ENCODE measurements around the gene GNAL.

- TF ChIP-seq POLR2A (IDR thresholded peaks at IDR 0.05) (no peak), CTCF (IDR thresholded peaks at IDR 0.05) (no peak), POLR2AphosphoS5 (IDR thresholded peaks at IDR 0.05) (no peak), EP300 (IDR thresholded peaks at IDR 0.05) (no peak)
Observed at GRCh38 chr18:11700876-11701275, 11.8 kb downstream of the GNAL start.
